Mucosa of stomach (tissue), 1 donor: ENCODE results near the gene EDIL3.

Experiments
- H3K27me3 ChIP-seq: one replicate; pipeline ENCODE4 v1.7.0; 2013; ENCODE audit warnings: mild to moderate bottlenecking, low read length; ENCODE audit not compliant: control insufficient read depth, insufficient read depth
- H3K36me3 ChIP-seq: one replicate; pipeline ENCODE4 v1.7.0; 2013; ENCODE audit warnings: low read length; ENCODE audit not compliant: control insufficient read depth, insufficient read depth
- H3K4me1 ChIP-seq: one replicate; pipeline ENCODE4 v1.7.0; 2013; ENCODE audit warnings: mild to moderate bottlenecking, low read length; ENCODE audit not compliant: control insufficient read depth, insufficient read depth
- H3K4me3 ChIP-seq: one replicate; pipeline ENCODE4 v1.7.0; 2013; ENCODE audit warnings: low read length
- H3K9ac ChIP-seq: one replicate; pipeline ENCODE4 v1.7.0; 2013; ENCODE audit warnings: mild to moderate bottlenecking, low read length, moderate library complexity
- H3K9me3 ChIP-seq: one replicate; pipeline ENCODE4 v1.7.0; 2013; ENCODE audit warnings: mild to moderate bottlenecking, low read length, moderate library complexity; ENCODE audit not compliant: control insufficient read depth
- donor health status: Pancreatic carcinoma.

The EDIL3 gene

GRCh38 chr5:84384604-84385575 lies at the start of gene EDIL3:
Gene EDIL3 (minus strand): TSS chr5:84384880. CDS start chr5:84384374, 506 bp downstream.
- peaks cover 37% of the 10 kb centered on the region for H3K27me3 ChIP-seq
- H3K9ac ChIP-seq, result peak within 1 kb of the TSS; percentile 34
- no peak within 1 kb of the TSS for H3K4me3 ChIP-seq

GRCh38 chr5:84433461-84433860 lies 48.8 kb upstream of the EDIL3 start:
- no peaks in the 10 kb centered on the region for H3K36me3 ChIP-seq
- no peaks in the 10 kb centered on the region for H3K4me1 ChIP-seq
- H3K9me3 ChIP-seq, result no peaks in the 10 kb centered on the region
- H3K9ac ChIP-seq, result no peak overlapping the region
- H3K27me3 ChIP-seq, result no peaks in the 10 kb centered on the region
- H3K4me3 ChIP-seq, result no peak overlapping the region

More at GRCh38 chr5:84384604-84385575, at the start of gene EDIL3:
- Histone ChIP-seq H3K4me1 (no peaks in the 10 kb centered on the region), H3K36me3 (no peaks in the 10 kb centered on the region), H3K9me3 (no peaks in the 10 kb centered on the region)

- Histone ChIP-seq H3K36me3 (no peaks in the 10 kb centered on the region), H3K9ac (no peak overlapping the region), H3K9me3 (no peaks in the 10 kb centered on the region), H3K27me3 (no peaks in the 10 kb centered on the region), H3K4me1 (no peaks in the 10 kb centered on the region), H3K4me3 (no peak overlapping the region)
These were observed 46.4 kb upstream of the EDIL3 start for GRCh38 chr5:84430863-84431663.

- H3K36me3 ChIP-seq, result no peaks in the 10 kb centered on the region
- H3K4me3 ChIP-seq, result no peak overlapping the region
These were observed 45.4 kb upstream of the EDIL3 start for GRCh38 chr5:84430079-84430478.

GRCh38 chr5:84425365-84425881 lies 40.7 kb upstream of the EDIL3 start:
- H3K4me1 ChIP-seq, result no peaks in the 10 kb centered on the region
- no peaks in the 10 kb centered on the region for H3K36me3 ChIP-seq

More at GRCh38 chr5:84430079-84430478, 45.4 kb upstream of the EDIL3 start:
- no peaks in the 10 kb centered on the region for H3K4me1 ChIP-seq
- no peak overlapping the region for H3K9ac ChIP-seq
- no peaks in the 10 kb centered on the region for H3K9me3 ChIP-seq
- H3K27me3 ChIP-seq, result no peaks in the 10 kb centered on the region

GRCh38 chr5:84419742-84420141 lies 35.1 kb upstream of the EDIL3 start:
- H3K27me3 ChIP-seq, result no peaks in the 10 kb centered on the region
- H3K36me3 ChIP-seq, result no peaks in the 10 kb centered on the region
- H3K9me3 ChIP-seq, result no peaks in the 10 kb centered on the region
- H3K4me1 ChIP-seq, result no peaks in the 10 kb centered on the region
- no peak overlapping the region for H3K9ac ChIP-seq
- no peak overlapping the region for H3K4me3 ChIP-seq

More at GRCh38 chr5:84425365-84425881, 40.7 kb upstream of the EDIL3 start:
- H3K9me3 ChIP-seq, result no peaks in the 10 kb centered on the region
- H3K4me3 ChIP-seq, result no peak overlapping the region
- no peaks in the 10 kb centered on the region for H3K27me3 ChIP-seq
- H3K9ac ChIP-seq, result no peak overlapping the region

GRCh38 chr5:84411832-84412605 lies 27.3 kb upstream of the EDIL3 start:
- Histone ChIP-seq H3K9ac (no peak overlapping the region), H3K4me3 (no peak overlapping the region)

GRCh38 chr5:84406111-84406510 lies 21.4 kb upstream of the EDIL3 start:
- Histone ChIP-seq H3K9ac (no peak overlapping the region), H3K4me3 (no peak overlapping the region), H3K4me1 (no peaks in the 10 kb centered on the region), H3K36me3 (no peaks in the 10 kb centered on the region), H3K9me3 (no peaks in the 10 kb centered on the region), H3K27me3 (no peaks in the 10 kb centered on the region)

More at GRCh38 chr5:84411832-84412605, 27.3 kb upstream of the EDIL3 start:
- Histone ChIP-seq H3K27me3 (no peaks in the 10 kb centered on the region), H3K36me3 (no peaks in the 10 kb centered on the region), H3K4me1 (no peaks in the 10 kb centered on the region), H3K9me3 (no peaks in the 10 kb centered on the region)

- H3K9me3 ChIP-seq, result no peaks in the 10 kb centered on the region
- H3K27me3 ChIP-seq, result no peaks in the 10 kb centered on the region
- H3K36me3 ChIP-seq, result no peaks in the 10 kb centered on the region
- H3K9ac ChIP-seq, result no peak overlapping the region
- no peaks in the 10 kb centered on the region for H3K4me1 ChIP-seq
- H3K4me3 ChIP-seq, result no peak overlapping the region
These were observed 19.1 kb upstream of the EDIL3 start for GRCh38 chr5:84403773-84404172.

GRCh38 chr5:84397385-84397784 lies 12.7 kb upstream of the EDIL3 start:
- Histone ChIP-seq H3K9me3 (no peaks in the 10 kb centered on the region), H3K27me3 (no peaks in the 10 kb centered on the region), H3K9ac (no peak overlapping the region), H3K36me3 (no peaks in the 10 kb centered on the region), H3K4me1 (no peaks in the 10 kb centered on the region), H3K4me3 (no peak overlapping the region)

- Histone ChIP-seq H3K4me1 (no peaks in the 10 kb centered on the region), H3K4me3 (no peak overlapping the region)
These were observed 9.3 kb upstream of the EDIL3 start for GRCh38 chr5:84393969-84394368.

More at GRCh38 chr5:84393969-84394368, 9.3 kb upstream of the EDIL3 start:
- H3K36me3 ChIP-seq, result no peaks in the 10 kb centered on the region
- H3K9ac ChIP-seq, result no peak overlapping the region
- no peaks in the 10 kb centered on the region for H3K9me3 ChIP-seq
- no peaks in the 10 kb centered on the region for H3K27me3 ChIP-seq
